Measurements from ENCODE around the gene EIF2AK3.

DNA sequence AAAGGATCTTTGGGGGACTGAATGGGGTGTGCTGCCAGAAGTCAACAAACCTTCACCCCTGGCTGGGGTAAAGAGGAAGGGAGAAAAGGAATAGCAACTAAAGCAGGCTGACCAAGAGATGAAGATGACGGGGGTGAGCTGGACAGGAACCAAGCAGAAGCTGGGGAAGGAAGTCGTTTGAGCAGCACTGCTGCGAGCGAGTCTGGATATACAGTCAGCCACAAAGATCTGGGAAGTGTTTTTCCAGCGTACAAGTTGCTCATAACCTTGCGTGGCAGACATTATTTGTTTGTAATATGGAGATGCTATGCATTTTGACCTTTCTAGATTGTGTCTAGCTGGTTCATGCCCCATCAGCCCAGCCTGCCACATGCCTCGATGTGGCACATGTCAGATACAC is 71.2 kb downstream of the EIF2AK3 start:
- TF ChIP-seq CTCF (IDR thresholded peaks at IDR 0.05): no peak
- TF ChIP-seq POLR2A (IDR thresholded peaks at IDR 0.05): no peak
